GM18951 (cell line): ENCODE measurements around the gene SUDS3.
"Not testable (repeated sequence)": the region's sequence is repeated elsewhere in the genome, so short reads cannot be mapped to it uniquely, and the experiment has no call there.

Experiments used
- POLR2A ChIP-seq: IDR thresholded peaks from 4 replicates; pipeline ENCODE4 v1.6.1; 2011; ENCODE audit warnings: mild to moderate bottlenecking; ENCODE audit not compliant: insufficient read length, insufficient read depth; ENCODE audit errors: extremely low read depth
- in situ Hi-C: fragments of 300-500 bp; cut with MboI; formaldehyde crosslinking; loops from one replicate; pipeline ENCODE4 v1.12.0; 2022; ENCODE audit warnings: low sequenced_read_pairs, mixed read lengths, inconsistent platforms; ENCODE audit not compliant: unreplicated experiment

Gene SUDS3

GRCh38 chr12:118345355-118345754, 31.0 kb upstream of the SUDS3 start:
- in situ Hi-C loops = no loop called here
- TF ChIP-seq POLR2A = no peak

DNA sequence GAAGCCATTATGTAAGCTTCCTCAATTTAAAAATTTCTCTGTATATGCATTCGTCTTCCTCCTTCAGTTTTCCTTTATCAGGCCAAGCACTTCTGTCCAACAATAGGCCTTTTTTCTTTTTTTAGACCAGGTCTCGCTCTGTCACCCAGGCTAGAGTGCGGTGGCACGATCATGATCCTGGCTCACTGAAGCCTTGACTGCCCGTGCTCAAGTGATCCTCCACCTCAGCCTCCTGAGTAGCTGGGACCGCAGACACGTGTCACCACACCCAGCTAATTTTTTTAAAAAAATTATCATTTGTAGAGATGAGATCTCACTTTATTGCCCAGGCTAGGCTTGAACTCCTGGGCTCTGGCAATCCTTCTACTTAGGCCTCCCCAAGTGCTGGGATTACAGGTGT, 29.5 kb upstream of the SUDS3 start:
- in situ Hi-C loops = no loop called here
- no peak for TF ChIP-seq POLR2A

- in situ Hi-C loops = no loop called here
- no peak for TF ChIP-seq POLR2A
These were observed 28.4 kb upstream of the SUDS3 start for GRCh38 chr12:118347916-118348315.

GRCh38 chr12:118350908-118351559, 25.3 kb upstream of the SUDS3 start:
- TF ChIP-seq POLR2A = no peak
- in situ Hi-C loops = no loop called here

GRCh38 chr12:118353721-118354120, 22.6 kb upstream of the SUDS3 start:
- TF ChIP-seq POLR2A = no peak
- in situ Hi-C loops = no loop called here

DNA sequence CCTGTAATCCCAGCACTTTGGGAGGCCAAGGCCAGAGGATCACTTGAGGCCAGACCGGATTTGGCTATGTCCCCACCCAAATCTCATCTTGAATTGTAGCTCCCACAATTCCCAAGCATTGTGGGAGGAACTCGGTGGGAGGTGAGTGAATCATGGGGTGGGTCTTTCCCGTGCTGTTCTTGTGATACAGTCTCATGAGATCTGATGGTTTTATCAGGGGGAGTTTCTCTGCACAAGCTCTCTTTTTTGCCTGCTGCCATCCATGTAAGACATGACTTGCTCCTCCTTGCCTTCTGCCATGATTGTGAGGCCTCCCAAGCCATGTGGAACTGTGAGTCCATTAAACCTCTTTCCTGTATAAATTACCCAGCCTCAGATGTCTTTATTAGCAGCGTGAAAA, 21.9 kb upstream of the SUDS3 start:
- in situ Hi-C loops = not testable (repeated sequence)

- TF ChIP-seq POLR2A = no peak
- in situ Hi-C loops = no loop called here
These were observed 21.5 kb upstream of the SUDS3 start for GRCh38 chr12:118354903-118355302.

DNA sequence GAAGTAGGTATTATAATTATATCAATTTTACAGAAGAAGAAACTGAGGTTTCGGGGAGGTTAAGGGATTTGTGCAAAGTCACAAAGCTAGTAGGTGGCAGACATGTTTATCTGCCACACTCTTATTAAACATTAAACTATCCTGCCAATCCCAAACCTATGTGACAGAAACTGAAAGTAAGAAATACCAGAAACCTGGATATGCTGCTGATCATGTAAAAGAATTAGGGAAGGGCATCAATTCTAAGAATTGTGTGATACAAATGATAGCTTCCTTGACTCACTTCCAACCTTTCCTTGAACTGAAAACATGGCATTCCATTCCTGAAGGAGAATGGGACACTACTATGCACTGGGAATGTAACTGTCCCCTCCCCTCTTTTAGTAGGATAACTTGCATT, 20.5 kb upstream of the SUDS3 start:
- TF ChIP-seq POLR2A = no peak
- in situ Hi-C loops = no loop called here

DNA sequence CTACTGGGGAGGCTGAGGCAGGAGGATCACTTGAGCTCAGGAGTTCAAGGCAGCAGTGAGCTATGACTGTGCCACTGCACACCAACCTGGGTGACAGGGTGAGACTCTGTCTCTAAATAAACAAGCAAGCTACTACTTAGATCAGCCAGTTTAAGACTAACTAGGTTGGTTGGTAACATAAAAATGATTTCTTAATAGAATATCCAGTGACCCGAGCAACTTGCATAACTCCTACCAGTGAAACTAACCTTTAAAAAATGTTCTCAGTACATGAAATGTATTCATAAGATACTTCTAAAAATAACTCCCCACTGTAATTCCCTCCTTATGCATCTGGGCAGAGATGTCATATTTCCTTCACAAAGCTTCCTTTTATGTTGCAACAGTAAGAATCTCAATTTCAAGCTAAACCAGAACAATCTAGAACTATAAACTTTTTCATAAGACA, 19.5 kb upstream of the SUDS3 start:
- in situ Hi-C loops = no loop called here
- TF ChIP-seq POLR2A = no peak

GRCh38 chr12:118357257-118358007, 18.9 kb upstream of the SUDS3 start:
- in situ Hi-C loops = no loop called here

GRCh38 chr12:118358008-118358359, 18.4 kb upstream of the SUDS3 start:
- no peak for TF ChIP-seq POLR2A
- in situ Hi-C loops = no loop called here

More at GRCh38 chr12:118357257-118358007, 18.9 kb upstream of the SUDS3 start:
- no peak for TF ChIP-seq POLR2A

DNA sequence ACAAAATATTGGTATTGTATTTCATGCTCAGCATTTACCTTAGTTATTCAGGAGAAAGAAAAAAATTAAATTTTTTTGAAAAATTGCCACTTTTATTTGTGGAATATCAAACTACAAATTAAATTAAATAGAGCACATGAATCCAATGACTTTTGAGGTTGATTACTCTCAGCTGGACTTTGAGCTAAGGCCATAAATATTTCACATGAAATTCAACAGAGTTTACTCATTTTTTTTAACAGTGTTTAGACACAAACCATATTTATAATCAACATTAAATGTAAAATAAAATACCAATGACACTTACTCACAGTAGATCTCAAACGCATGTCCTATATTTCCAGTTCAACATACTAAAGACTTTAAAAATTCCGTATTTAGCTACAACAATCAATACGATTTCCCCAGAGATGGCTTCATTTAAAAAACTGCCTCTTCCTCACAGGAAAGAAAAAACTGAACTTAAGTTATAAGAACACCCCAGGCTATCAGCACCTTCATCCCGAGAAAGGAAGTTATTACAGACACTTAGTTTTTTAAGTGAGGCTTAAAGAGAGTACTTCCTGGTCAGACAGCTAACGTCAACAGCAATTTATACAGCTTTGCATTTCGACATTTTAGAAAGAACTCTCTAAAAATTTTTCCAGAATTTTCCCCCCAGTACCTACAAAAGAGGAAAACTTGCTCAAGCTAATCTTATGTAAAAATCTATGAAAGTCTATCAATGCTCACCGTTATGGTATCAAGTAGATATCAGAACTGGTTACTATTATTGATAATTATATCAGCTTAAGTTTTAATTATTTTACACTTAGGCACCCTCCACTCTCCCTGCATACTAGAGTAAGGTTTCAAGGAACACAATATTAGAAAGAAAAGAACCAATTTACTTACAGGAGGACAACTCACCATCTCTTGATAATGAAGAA, 17.5 kb upstream of the SUDS3 start:
- in situ Hi-C loops = no loop called here
- TF ChIP-seq POLR2A = no peak

DNA sequence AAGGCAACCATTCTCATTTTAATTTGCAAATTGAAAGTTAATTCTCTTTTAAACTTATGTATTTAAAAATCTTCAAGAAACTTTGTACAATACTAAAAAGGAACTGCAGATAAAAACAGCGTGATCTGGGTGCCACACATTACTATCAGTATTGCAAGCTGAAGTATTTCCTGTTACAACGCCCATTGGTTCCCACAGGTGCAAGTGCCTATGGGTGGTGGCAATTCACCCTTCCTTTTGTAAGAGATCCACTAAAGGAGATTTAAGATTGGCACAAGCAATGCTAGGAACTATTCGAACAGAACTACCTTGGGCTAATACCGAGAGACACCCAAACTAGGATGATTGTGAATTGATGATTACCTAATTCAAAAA, 16.8 kb upstream of the SUDS3 start:
- TF ChIP-seq POLR2A = no peak
- in situ Hi-C loops = no loop called here

- TF ChIP-seq POLR2A = no peak
These were observed 15.3 kb upstream of the SUDS3 start for GRCh38 chr12:118361092-118361404.

DNA sequence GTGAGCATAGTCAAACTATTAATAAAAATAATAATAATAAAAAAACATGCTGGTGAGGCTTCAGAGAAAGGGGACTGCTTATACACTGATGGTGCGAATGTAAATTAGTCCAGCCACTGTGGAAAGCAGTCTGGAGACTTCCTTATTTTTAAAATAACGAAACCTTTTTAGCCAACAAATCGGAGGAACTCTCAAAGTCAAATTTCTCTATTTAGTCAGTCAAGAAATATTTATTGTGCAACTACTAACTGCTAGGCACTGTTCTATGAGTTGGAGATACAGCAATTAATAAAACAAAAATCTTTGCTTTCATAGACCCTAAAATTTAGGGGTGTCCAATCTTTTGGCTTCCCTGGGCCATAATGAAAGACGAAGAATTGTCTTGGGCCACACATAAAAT, 14.5 kb upstream of the SUDS3 start:
- in situ Hi-C loops = no loop called here
- TF ChIP-seq POLR2A = no peak

More at GRCh38 chr12:118361092-118361404, 15.3 kb upstream of the SUDS3 start:
- in situ Hi-C loops = no loop called here
